ENCODE results near the gene PRPH2.
A peak's percentile ranks its signal among the peaks of the same experiment; 100 is the strongest.
"Not testable (repeated sequence)": the region's sequence is repeated elsewhere in the genome, so short reads cannot be mapped to it uniquely, and the experiment has no call there.

PRPH2 gene

DNA sequence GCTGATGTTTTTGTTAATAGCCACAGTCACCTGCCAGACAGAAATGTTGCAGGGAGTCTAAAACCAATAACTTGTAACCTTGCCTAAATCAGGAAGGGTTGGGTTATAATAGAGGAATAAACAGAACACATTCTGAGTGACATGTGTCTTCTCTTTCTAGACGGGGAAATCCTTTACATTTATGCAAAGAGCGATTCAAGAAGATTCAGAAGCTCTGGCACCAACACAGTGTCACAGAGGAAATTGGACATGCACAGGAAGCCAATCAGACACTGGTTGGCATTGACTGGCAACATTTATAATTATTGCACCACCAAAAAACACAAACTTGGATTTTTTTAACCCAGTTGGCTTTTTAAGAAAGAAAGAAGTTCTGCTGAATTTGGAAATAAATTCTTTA, 31.5 kb downstream of the PRPH2 start:
- Histone ChIP-seq H3K4me1 (ENCODE audit: control insufficient read depth in 5 of 5, insufficient read depth in 5 of 5, low read length in 5 of 5) (peaks cover 0 to 25% (median 16%) of the 10 kb centered on the region in 5 donors), H3K9ac (ENCODE audit: low read length in 5 of 5) (no peak overlapping the region), H3K4me3 (ENCODE audit: low read depth in 1 of 5, low read length in 5 of 5) (no peak overlapping the region), H3K36me3 (ENCODE audit: control insufficient read depth in 5 of 5, insufficient read depth in 5 of 5, low read length in 5 of 5) (peaks cover 25 to 64% (median 60%) of the 10 kb centered on the region in 5 donors), H3K27me3 (ENCODE audit: control insufficient read depth in 5 of 5, insufficient read depth in 4 of 5, low read length in 5 of 5) (no peaks in the 10 kb centered on the region), H3K27ac (ENCODE audit: low read depth, low read length) (no peak overlapping the region), H3K9me3 (ENCODE audit: control insufficient read depth in 5 of 5, low read length in 5 of 5) (no peaks in the 10 kb centered on the region)

DNA sequence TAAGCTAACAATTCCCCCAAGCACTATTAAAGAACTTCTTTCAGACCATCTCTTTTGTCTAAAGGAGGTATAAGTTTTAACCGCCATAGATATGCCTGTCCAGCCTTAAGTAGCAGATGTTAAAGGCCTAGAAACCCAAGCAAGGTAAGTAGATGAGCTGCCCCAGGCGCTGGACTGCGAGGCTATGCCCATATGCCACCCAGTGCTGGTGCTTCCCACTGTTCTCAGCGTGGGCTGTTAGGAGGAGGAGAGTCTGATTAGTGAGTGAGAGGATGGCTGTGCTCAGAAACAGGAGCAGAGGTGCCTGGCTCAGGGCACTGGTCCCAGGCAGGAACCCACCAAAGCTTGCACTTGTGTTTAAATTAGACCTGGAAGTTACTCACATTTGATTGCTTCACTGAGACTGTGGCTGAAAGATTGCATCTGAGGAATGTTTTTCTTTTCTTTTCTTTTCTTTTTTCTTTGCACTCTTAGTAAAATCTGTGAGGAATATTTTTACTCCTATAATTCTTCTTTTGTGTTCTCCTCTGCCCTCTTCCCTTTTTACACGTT, 32.2 kb downstream of the PRPH2 start:
- Histone ChIP-seq H3K9ac (ENCODE audit: low read length in 5 of 5) (peak overlapping the region in 1 of 5 donors; percentile 26), H3K4me3 (ENCODE audit: low read depth in 1 of 5, low read length in 5 of 5) (no peak overlapping the region), H3K27me3 (ENCODE audit: control insufficient read depth in 5 of 5, insufficient read depth in 4 of 5, low read length in 5 of 5) (no peaks in the 10 kb centered on the region), H3K36me3 (ENCODE audit: control insufficient read depth in 5 of 5, insufficient read depth in 5 of 5, low read length in 5 of 5) (peaks cover 27 to 70% (median 66%) of the 10 kb centered on the region in 5 donors), H3K4me1 (ENCODE audit: control insufficient read depth in 5 of 5, insufficient read depth in 5 of 5, low read length in 5 of 5) (peaks cover 0 to 24% (median 15%) of the 10 kb centered on the region in 5 donors), H3K9me3 (ENCODE audit: control insufficient read depth in 5 of 5, low read length in 5 of 5) (no peaks in the 10 kb centered on the region), H3K27ac (ENCODE audit: low read depth, low read length) (no peak overlapping the region)

GRCh38 chr6:42689371-42689770, 33.0 kb downstream of the PRPH2 start:
- no peak overlapping the region for H3K4me3 ChIP-seq (ENCODE audit: low read depth in 1 of 5, low read length in 5 of 5)
- H3K27me3 ChIP-seq (ENCODE audit: control insufficient read depth in 5 of 5, insufficient read depth in 4 of 5, low read length in 5 of 5), result no peaks in the 10 kb centered on the region
- H3K4me1 ChIP-seq (ENCODE audit: control insufficient read depth in 5 of 5, insufficient read depth in 5 of 5, low read length in 5 of 5), result peaks cover 0 to 24% (median 15%) of the 10 kb centered on the region in 5 donors
- no peaks in the 10 kb centered on the region for H3K9me3 ChIP-seq (ENCODE audit: control insufficient read depth in 5 of 5, low read length in 5 of 5)
- no peak overlapping the region for H3K27ac ChIP-seq (ENCODE audit: low read depth, low read length)
- no peak overlapping the region for H3K9ac ChIP-seq (ENCODE audit: low read length in 5 of 5)
- peaks cover 31 to 79% (median 71%) of the 10 kb centered on the region in 5 donors for H3K36me3 ChIP-seq (ENCODE audit: control insufficient read depth in 5 of 5, insufficient read depth in 5 of 5, low read length in 5 of 5)

DNA sequence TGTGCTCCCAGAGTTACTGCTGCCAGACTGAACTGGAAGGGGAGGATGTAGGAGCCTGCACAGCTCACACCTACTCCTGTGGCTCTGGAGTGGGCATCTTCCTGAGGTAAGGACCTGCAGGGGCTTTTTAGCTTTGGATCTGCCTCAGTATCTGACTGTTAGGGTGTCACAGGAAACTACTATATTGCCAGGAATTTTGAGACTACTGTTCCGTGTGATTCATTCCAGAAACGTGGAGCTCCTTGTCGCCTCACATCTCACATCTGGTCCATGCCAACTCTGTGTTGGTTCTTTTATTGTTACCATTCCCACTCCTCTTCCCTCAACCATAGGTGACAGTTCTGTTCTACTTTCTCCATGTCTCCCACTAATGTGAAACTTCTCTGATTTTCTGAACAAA, 34.1 kb downstream of the PRPH2 start:
- H3K4me3 ChIP-seq (ENCODE audit: low read depth in 1 of 5, low read length in 5 of 5), result no peak overlapping the region
- no peak overlapping the region for H3K9ac ChIP-seq (ENCODE audit: low read length in 5 of 5)
- H3K36me3 ChIP-seq (ENCODE audit: control insufficient read depth in 5 of 5, insufficient read depth in 5 of 5, low read length in 5 of 5), result peaks cover 37 to 80% (median 72%) of the 10 kb centered on the region in 5 donors
- H3K27me3 ChIP-seq (ENCODE audit: control insufficient read depth in 5 of 5, insufficient read depth in 4 of 5, low read length in 5 of 5), result no peaks in the 10 kb centered on the region
- H3K4me1 ChIP-seq (ENCODE audit: control insufficient read depth in 5 of 5, insufficient read depth in 5 of 5, low read length in 5 of 5), result peaks cover 0 to 24% (median 15%) of the 10 kb centered on the region in 5 donors
- no peak overlapping the region for H3K27ac ChIP-seq (ENCODE audit: low read depth, low read length)
- no peaks in the 10 kb centered on the region for H3K9me3 ChIP-seq (ENCODE audit: control insufficient read depth in 5 of 5, low read length in 5 of 5)

GRCh38 chr6:42679358-42679757, 43.0 kb downstream of the PRPH2 start:
- H3K27ac ChIP-seq (ENCODE audit: low read depth, low read length), result no peak overlapping the region
- H3K9me3 ChIP-seq (ENCODE audit: control insufficient read depth in 5 of 5, low read length in 5 of 5), result no peaks in the 10 kb centered on the region
- H3K36me3 ChIP-seq (ENCODE audit: control insufficient read depth in 5 of 5, insufficient read depth in 5 of 5, low read length in 5 of 5), result peaks cover 53 to 95% (median 80%) of the 10 kb centered on the region in 5 donors
- no peak overlapping the region for H3K4me3 ChIP-seq (ENCODE audit: low read depth in 1 of 5, low read length in 5 of 5)
- no peaks in the 10 kb centered on the region for H3K4me1 ChIP-seq (ENCODE audit: control insufficient read depth in 5 of 5, insufficient read depth in 5 of 5, low read length in 5 of 5)
- H3K9ac ChIP-seq (ENCODE audit: low read length in 5 of 5), result no peak overlapping the region
- no peaks in the 10 kb centered on the region for H3K27me3 ChIP-seq (ENCODE audit: control insufficient read depth in 5 of 5, insufficient read depth in 4 of 5, low read length in 5 of 5)

- H3K36me3 ChIP-seq (ENCODE audit: control insufficient read depth in 5 of 5, insufficient read depth in 5 of 5, low read length in 5 of 5), result peaks cover 62 to 99% (median 93%) of the 10 kb centered on the region in 5 donors
Measured at GRCh38 chr6:42674780-42675179, 47.6 kb downstream of the PRPH2 start.

DNA sequence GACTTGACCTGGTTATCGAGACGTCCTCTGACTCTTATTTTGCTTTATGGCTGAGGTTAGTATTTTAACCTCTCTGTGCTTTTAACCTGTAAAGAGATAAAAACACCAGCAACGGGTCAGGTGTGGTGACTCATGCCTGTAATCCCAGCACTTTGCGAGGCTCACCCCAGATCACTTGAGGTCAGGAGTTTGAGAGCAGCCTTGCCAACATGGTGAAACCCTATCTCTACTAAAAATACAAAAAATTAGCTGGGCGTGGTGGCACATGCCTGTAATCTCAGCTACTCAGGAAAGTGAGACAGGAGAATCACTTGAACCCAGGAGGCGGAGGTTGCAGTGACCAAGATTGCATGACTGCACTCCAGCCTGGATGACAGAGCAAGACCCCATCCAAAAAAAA, 48.0 kb downstream of the PRPH2 start:
- H3K9me3 ChIP-seq (ENCODE audit: control insufficient read depth in 5 of 5, low read length in 5 of 5); H3K4me1 ChIP-seq (ENCODE audit: control insufficient read depth in 5 of 5, insufficient read depth in 5 of 5, low read length in 5 of 5); H3K9ac ChIP-seq (ENCODE audit: low read length in 5 of 5); H3K27me3 ChIP-seq (ENCODE audit: control insufficient read depth in 5 of 5, insufficient read depth in 4 of 5, low read length in 5 of 5); H3K4me3 ChIP-seq (ENCODE audit: low read depth in 1 of 5, low read length in 5 of 5); H3K27ac ChIP-seq (ENCODE audit: low read depth, low read length): not testable (repeated sequence)
- H3K36me3 ChIP-seq (ENCODE audit: control insufficient read depth in 5 of 5, insufficient read depth in 5 of 5, low read length in 5 of 5), result peaks cover 62 to 99% (median 93%) of the 10 kb centered on the region in 5 donors

More at GRCh38 chr6:42674780-42675179, 47.6 kb downstream of the PRPH2 start:
- no peak overlapping the region for H3K9ac ChIP-seq (ENCODE audit: low read length in 5 of 5)
- H3K4me3 ChIP-seq (ENCODE audit: low read depth in 1 of 5, low read length in 5 of 5), result no peak overlapping the region
- H3K4me1 ChIP-seq (ENCODE audit: control insufficient read depth in 5 of 5, insufficient read depth in 5 of 5, low read length in 5 of 5), result no peaks in the 10 kb centered on the region
- no peak overlapping the region for H3K27ac ChIP-seq (ENCODE audit: low read depth, low read length)
- no peaks in the 10 kb centered on the region for H3K27me3 ChIP-seq (ENCODE audit: control insufficient read depth in 5 of 5, insufficient read depth in 4 of 5, low read length in 5 of 5)
- no peaks in the 10 kb centered on the region for H3K9me3 ChIP-seq (ENCODE audit: control insufficient read depth in 5 of 5, low read length in 5 of 5)

DNA sequence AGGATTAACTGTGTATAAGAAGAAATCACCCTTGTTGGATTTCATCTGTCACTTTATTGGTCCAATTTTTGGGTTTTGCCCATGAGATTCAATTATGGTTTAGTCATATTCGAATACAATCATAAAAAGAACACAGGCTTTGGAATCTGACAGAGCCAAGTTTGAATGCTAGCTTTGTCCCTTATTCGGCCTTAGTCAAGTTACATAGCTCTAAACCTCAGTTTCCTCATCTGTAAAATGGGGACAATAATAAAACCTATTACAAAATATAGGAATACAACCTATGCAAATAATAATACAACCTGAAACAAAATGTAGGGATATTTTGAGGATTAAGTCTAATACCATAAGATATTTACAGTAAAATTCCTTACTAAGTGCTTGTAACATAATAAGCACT, 57.7 kb downstream of the PRPH2 start:
- no peaks in the 10 kb centered on the region for H3K27me3 ChIP-seq (ENCODE audit: control insufficient read depth in 5 of 5, insufficient read depth in 4 of 5, low read length in 5 of 5)
- H3K9me3 ChIP-seq (ENCODE audit: control insufficient read depth in 5 of 5, low read length in 5 of 5), result no peaks in the 10 kb centered on the region
- H3K4me3 ChIP-seq (ENCODE audit: low read depth in 1 of 5, low read length in 5 of 5), result no peak overlapping the region
- H3K9ac ChIP-seq (ENCODE audit: low read length in 5 of 5), result no peak overlapping the region
- H3K4me1 ChIP-seq (ENCODE audit: control insufficient read depth in 5 of 5, insufficient read depth in 5 of 5, low read length in 5 of 5), result no peaks in the 10 kb centered on the region
- peaks cover 55 to 79% (median 64%) of the 10 kb centered on the region in 5 donors for H3K36me3 ChIP-seq (ENCODE audit: control insufficient read depth in 5 of 5, insufficient read depth in 5 of 5, low read length in 5 of 5)
- H3K27ac ChIP-seq (ENCODE audit: low read depth, low read length), result no peak overlapping the region

DNA sequence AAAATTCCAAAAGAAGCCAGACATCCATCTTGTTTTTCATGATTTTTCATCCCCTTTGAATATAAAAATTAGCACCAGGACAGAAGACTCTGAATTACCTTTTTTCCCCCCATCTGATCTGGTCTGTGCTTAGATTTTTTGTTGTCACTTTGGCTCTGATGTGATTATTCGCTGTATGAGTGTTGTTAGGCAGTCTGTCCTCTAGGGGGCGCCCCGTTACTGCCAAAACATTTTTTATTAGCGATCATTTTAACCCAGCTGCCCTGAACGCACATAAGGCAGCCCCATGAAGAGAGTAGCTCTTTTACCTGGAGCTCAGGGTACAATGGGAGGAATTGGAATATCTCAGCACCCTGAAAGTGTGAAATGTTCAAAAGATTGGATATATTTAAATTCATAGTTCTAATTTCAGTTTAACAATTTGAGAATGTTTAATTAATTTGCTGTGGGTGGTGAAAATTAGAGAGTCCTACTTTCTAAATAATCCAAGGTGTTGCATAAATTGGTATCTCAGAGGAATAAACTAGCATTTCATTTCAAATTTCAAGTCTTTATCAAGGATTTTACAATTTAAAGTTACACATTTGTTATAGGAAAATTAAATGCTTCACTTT, 60.8 kb downstream of the PRPH2 start:
- Histone ChIP-seq H3K4me1 (ENCODE audit: control insufficient read depth in 5 of 5, insufficient read depth in 5 of 5, low read length in 5 of 5) (no peaks in the 10 kb centered on the region), H3K27me3 (ENCODE audit: control insufficient read depth in 5 of 5, insufficient read depth in 4 of 5, low read length in 5 of 5) (no peaks in the 10 kb centered on the region), H3K4me3 (ENCODE audit: low read depth in 1 of 5, low read length in 5 of 5) (no peak overlapping the region), H3K27ac (ENCODE audit: low read depth, low read length) (no peak overlapping the region), H3K9ac (ENCODE audit: low read length in 5 of 5) (no peak overlapping the region), H3K9me3 (ENCODE audit: control insufficient read depth in 5 of 5, low read length in 5 of 5) (no peaks in the 10 kb centered on the region), H3K36me3 (ENCODE audit: control insufficient read depth in 5 of 5, insufficient read depth in 5 of 5, low read length in 5 of 5) (peaks cover 57 to 80% (median 70%) of the 10 kb centered on the region in 5 donors)

DNA sequence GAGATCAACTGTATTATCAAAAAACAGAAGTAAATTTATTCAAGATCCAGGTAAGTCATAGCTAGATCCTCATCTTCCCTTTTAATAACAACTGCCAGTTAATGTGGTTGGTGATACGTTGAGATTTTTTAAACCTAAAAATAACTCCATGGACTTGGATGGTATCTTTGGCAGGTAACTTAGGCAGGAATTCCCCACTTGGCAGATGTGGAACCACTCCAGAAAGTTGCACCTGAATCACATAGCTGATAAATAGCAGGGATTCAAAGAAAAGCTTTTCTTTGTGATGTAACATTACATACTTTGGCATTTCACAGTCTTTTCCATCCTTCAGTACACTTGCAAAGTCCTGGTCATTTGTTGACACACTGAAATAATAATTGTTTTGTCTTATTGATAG, 62.6 kb downstream of the PRPH2 start:
- H3K36me3 ChIP-seq (ENCODE audit: control insufficient read depth in 5 of 5, insufficient read depth in 5 of 5, low read length in 5 of 5), result peaks cover 52 to 71% (median 65%) of the 10 kb centered on the region in 5 donors
- H3K9ac ChIP-seq (ENCODE audit: low read length in 5 of 5), result no peak overlapping the region
- no peak overlapping the region for H3K4me3 ChIP-seq (ENCODE audit: low read depth in 1 of 5, low read length in 5 of 5)
- no peak overlapping the region for H3K27ac ChIP-seq (ENCODE audit: low read depth, low read length)
- no peaks in the 10 kb centered on the region for H3K27me3 ChIP-seq (ENCODE audit: control insufficient read depth in 5 of 5, insufficient read depth in 4 of 5, low read length in 5 of 5)
- H3K4me1 ChIP-seq (ENCODE audit: control insufficient read depth in 5 of 5, insufficient read depth in 5 of 5, low read length in 5 of 5), result no peaks in the 10 kb centered on the region
- no peaks in the 10 kb centered on the region for H3K9me3 ChIP-seq (ENCODE audit: control insufficient read depth in 5 of 5, low read length in 5 of 5)
